ENCODE results near the gene UFSP1. TPM values are rescaled to one million over a fixed set of nuclear protein-coding genes. Genes with fewer than 3 reads are reported as not detected.

UFSP1 gene
- total RNA-seq, 2 experiments from 2014 or later: 1.5 to 2.0 TPM

DNA sequence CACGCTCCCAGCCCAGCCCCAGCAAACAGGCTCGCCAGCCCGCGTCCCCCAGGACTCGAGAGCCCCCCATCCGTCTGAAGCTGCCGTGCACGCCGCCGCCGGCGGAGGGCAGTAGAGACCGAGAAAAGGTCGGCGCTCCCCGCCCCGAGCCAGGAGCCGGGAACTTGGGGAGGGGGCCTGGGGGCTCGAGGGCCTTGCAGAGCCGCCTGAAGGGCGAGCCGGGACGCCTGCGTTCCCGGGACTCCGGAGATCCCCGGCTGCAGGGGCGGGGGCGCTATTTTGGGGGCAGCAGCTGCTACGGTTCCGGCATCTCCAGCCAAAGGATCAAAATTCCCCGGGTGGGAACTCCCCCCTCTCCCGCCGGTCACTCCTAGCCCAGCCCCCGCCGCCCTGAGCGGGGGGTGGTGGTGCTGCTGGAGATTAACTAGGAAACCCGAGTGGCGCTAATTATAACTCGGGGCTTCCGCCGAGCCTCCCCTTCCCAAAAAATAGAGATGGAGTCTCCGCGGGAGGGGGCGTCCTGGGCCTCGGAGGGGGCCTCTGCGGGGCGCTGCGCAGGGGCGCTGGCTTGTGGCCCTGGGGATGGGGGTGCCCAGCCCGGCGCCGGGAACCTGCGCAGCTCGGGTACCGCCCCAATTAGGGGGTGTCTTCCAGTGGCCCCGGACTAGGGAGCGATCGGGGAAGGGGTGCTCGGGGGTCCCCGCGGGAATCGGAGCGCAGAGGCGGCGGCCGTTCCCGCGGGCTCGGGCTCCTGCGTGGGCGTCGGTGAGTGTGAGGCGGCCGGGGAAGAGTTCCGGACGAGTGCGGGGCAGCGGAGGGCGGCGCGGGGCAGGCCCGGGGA lies 5.6 kb upstream of the UFSP1 start:
- intact Hi-C loops (cut with micrococcal nuclease): loop anchor here (2.0 to 5.0 kb wide), 3 partner anchors 72 to 182 kb away; partner anchors contain the start of gene MUC12
- Mint-ChIP-seq H3K4me1 (ENCODE audit: low read depth) (peaks cover 17% of the 10 kb centered on the region), H3K4me3 (no peak overlapping the region), H3K36me3 (no peaks in the 10 kb centered on the region), H3K27me3 (peaks cover 40% of the 10 kb centered on the region), H3K9me3 (no peaks in the 10 kb centered on the region), H3K27ac (no peak overlapping the region)
- ChIA-PET CTCF (interaction anchor here (0.6 to 3.1 kb wide), 19 partner anchors 8 to 388 kb away, joined by 3 to 17 read pairs (median 4); partner anchors contain the start of genes SRRT and TRIM56), POLR2A (interaction anchor here (1.4 kb wide), 1 partner anchor 20 kb away, joined by 4 read pairs; the partner anchor contains the start of gene SRRT)
- peak; percentile 60 for DNase-seq

DNA sequence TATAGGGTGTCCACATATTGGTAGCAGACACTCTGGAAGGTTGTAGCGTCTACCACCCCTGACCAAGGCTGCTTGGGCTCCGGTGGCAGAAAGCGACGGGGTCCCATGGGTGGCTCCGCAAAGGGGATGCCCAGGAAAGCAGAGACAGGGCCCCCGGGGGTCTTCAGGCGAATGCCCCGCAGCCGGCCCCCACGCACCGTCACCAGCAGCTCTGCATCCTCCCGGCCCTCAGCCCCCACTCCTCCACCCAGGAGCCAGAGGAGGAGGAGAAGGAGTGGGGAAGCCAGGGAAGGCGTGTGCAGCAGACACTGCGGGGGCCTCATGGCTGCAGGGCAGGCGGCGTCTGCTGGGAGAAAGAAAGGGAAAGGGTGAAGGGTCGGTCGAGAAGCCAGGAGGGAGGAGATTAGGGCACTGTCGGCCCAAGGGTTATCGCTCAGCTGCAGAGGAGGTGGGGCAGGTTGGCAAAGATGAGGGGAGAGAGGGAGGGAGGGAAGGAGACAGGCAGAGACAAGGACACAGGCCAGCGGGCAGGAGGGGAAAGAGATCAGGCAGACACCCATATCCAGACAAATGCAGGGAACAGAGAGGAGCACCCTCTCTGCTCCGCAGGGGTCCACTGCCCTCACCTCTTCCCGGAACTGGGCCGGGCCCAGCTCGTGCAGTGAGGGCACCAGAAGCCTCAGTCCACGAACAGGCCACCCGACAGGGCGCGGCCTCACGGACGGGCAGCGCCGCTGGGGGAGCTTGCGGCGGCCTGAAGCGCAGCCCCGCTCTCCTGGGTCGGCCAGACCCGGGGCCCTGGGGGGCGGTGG lies 4.6 kb upstream of the UFSP1 start:
- H3K9me3 Mint-ChIP-seq: no peaks in the 10 kb centered on the region
- CTCF ChIA-PET: interaction anchor here (0.9 to 3.1 kb wide), 15 partner anchors 17 to 389 kb away, joined by 3 to 17 read pairs (median 6); partner anchors contain the start of genes SRRT and TRIM56
- peaks cover 37% of the 10 kb centered on the region for H3K27me3 Mint-ChIP-seq
- DNase-seq: no peak
- intact Hi-C loops (cut with micrococcal nuclease): loop anchor here (2.0 kb wide), 1 partner anchor 165 kb away; no protein-coding TSS in a partner anchor
- no peak overlapping the region for H3K4me3 Mint-ChIP-seq
- peaks cover 18% of the 10 kb centered on the region for H3K4me1 Mint-ChIP-seq (ENCODE audit: low read depth)
- H3K27ac Mint-ChIP-seq: no peak overlapping the region
- H3K36me3 Mint-ChIP-seq: no peaks in the 10 kb centered on the region
- POLR2A ChIA-PET: interaction anchor here (1.4 kb wide), 1 partner anchor 19 kb away, joined by 4 read pairs; the partner anchor contains the start of gene SRRT

DNA sequence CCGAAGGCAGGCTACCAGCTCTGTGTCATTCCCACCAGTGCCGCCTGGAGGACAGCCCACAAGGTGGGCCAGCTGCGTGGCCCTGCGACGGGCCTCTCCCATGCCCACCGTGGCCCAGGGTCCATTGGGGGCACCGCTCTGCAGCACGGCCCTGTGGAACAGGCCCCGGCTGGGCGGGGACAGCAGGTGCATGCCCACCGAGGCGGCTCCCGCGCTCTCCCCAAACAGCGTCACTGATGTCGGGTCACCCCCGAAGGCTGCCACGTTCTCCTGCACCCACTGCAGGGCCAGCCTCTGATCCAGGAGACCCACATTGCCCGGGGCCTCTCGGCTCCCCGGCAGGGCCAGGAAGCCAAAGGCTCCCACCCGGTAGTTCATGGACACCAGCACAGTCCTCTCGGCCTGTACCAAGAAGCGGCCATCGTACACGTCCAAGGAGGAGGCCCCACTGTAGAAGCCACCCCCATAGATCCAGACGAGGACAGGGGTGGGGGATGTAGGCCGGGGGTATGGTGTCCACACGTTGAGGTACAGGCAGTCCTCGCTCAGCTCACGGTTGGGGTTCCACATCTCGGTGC lies 3.9 kb upstream of the UFSP1 start:
- H3K27ac Mint-ChIP-seq: no peak overlapping the region

DNA sequence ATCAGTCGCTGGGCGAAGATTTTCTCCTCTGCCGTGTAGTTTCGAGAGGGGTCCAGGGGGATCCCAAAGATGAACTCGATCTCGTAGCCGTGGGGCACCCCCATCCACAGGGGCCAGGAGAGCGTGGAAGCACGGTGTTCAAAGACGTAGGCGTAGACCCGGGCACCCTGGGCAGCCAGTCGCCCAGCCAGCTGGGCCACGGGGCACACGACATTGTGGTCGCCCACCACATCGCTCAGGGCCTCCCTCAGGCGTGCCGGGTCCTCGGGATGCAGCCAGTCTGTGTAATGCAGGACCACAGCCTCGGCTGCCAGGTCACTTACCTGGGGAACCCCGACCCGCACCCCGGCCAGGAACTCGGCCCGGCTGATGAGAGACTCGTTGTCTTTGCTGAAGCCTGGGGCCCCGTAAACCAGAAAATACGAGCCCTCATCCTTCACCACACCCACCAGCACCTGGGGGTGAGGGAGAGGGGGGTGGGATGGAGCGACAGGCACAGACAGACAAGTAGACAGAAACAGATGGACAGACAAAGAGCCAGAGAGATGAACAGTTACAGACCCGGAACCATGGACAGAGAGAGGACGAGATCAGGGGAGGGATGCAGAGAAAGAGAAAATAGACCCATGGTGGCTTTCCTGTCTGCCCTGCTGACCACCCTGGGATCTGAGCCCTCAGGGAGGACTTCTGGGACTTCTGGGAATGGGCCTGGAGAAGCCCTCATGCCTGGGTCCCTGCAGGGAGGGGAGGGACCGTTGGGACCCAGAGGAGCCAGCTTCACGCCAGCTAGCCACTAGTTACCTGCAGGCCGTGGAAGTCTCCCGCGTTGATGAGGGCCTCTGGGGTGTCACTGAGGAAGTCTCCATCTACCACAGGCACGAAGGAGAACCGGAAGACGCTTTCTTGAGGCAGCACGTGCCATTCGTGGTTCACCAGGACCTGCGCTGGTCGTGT lies 3.1 kb upstream of the UFSP1 start:
- intact Hi-C loops (cut with micrococcal nuclease): no loop called here
- DNase-seq: no peak
- Mint-ChIP-seq H3K4me1 (ENCODE audit: low read depth) (peaks cover 29% of the 10 kb centered on the region), H3K4me3 (no peak overlapping the region), H3K27me3 (peaks cover 31% of the 10 kb centered on the region), H3K9me3 (no peaks in the 10 kb centered on the region), H3K27ac (no peak overlapping the region), H3K36me3 (peaks cover 11% of the 10 kb centered on the region)
- CTCF ChIA-PET: interaction anchor here (1.0 to 3.1 kb wide), 2 partner anchors 167 to 185 kb away, joined by 5 to 13 read pairs; no protein-coding TSS in a partner anchor
- POLR2A ChIA-PET: no interaction called here

More for the DNA sequence above, 3.9 kb upstream of the UFSP1 start:
- DNase-seq: no peak
- H3K27me3 Mint-ChIP-seq: peaks cover 37% of the 10 kb centered on the region
- no peaks in the 10 kb centered on the region for H3K9me3 Mint-ChIP-seq
- no peak overlapping the region for H3K4me3 Mint-ChIP-seq
- CTCF ChIA-PET: interaction anchor here (1.0 to 3.1 kb wide), 4 partner anchors 34 to 184 kb away, joined by 3 to 17 read pairs (median 9); no protein-coding TSS in a partner anchor
- intact Hi-C loops (cut with micrococcal nuclease): no loop called here
- H3K4me1 Mint-ChIP-seq (ENCODE audit: low read depth): peaks cover 21% of the 10 kb centered on the region
- H3K36me3 Mint-ChIP-seq: peaks cover 4% of the 10 kb centered on the region
- POLR2A ChIA-PET: no interaction called here

DNA sequence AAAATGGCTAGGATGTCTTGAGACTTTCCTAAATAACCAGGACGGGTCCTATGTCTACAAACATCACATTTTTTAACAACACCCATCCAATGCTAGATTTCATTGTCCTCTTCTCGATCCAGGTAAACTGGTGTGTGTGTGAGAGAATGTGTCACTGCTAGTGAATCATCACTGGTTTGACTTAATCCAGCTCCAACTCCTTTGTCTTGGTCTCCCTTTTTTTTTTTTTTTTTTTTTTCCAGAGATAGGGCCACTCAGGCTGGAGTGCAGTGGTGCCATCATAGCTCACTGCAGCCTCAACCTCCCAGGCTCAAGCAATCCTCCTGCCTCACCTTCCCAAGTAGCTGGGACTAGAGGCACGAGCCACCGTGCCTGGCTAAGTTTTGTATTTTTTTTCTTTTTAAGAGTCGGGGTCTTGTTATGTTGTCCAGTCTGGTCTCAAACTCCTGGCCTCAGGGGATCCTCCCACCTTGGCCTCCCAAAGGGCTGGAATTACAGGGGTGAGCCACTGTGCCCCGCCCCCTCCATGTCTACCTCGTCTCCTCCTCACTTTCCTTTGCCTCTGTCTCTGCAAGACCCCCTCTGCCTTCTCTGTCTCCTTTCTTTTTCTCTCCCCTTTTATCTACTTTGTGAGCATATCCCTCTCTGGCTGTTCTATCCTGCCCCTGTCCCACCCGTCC lies 2.2 kb upstream of the UFSP1 start:
- DNase-seq: no peak
- Mint-ChIP-seq H3K9me3 (no peaks in the 10 kb centered on the region), H3K27me3 (peaks cover 27% of the 10 kb centered on the region), H3K36me3 (peaks cover 20% of the 10 kb centered on the region), H3K4me1 (ENCODE audit: low read depth) (peaks cover 38% of the 10 kb centered on the region), H3K27ac (no peak overlapping the region), H3K4me3 (peak overlapping the region; percentile 57)
- intact Hi-C loops (cut with micrococcal nuclease): no loop called here
- POLR2A ChIA-PET: no interaction called here
- CTCF ChIA-PET: interaction anchor here (0.7 to 2.7 kb wide), 2 partner anchors 18 to 167 kb away, joined by 3 to 16 read pairs; no protein-coding TSS in a partner anchor

DNA sequence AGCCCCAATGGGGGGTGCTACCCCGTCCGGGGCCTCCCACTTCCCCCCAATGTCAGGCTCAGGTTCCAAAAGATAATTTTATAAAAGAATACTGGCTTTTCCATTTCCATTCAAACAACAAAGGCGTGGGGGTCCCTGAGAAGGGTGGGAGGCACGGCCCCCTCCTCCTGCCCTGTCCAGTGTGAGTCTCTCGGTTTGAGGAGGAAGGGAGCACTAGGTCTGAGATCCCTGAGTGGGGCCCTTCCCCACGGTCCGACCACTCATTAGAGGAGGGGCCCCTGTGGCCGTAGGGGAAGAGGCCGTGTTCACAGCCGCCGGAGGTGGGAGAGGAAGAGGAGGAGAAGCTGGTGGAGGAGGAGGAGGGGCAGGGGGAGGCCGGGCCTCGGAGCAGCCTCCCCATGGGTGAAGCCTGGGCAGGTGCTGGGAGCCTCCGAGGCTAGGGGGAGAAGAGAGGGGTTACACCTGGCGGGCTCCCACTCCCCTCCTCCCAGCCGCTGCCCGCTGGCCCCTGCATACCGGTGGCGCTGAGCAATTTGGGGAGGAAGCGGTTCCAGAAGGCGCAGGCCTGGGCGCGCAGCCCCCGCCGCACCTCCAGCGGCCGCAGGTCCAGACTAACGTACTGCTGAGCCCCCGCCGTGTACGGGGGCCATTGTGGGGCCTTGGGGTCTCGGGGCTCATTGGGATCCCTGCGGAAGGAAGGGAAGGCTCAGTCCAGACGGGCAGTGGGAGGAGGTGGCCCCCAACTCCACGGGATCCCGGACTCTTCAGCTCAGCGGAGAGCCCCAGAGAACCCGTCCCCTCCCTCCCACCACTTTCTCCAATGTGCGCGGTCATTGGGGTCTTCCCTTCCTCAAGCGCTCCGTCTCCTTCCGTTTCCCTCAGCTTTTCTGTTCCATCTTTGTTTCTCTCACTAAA lies 1.4 kb upstream of the UFSP1 start:
- Mint-ChIP-seq H3K4me1 (ENCODE audit: low read depth) (peaks cover 39% of the 10 kb centered on the region), H3K27me3 (peaks cover 21% of the 10 kb centered on the region), H3K4me3 (peak overlapping the region; percentile 79), H3K36me3 (peaks cover 27% of the 10 kb centered on the region), H3K27ac (no peak overlapping the region), H3K9me3 (no peaks in the 10 kb centered on the region)
- CTCF ChIA-PET: interaction anchor here (0.7 to 3.1 kb wide), 7 partner anchors 7 to 253 kb away, joined by 3 to 19 read pairs (median 7); partner anchors contain the start of genes SLC12A9 and TRIM56
- no peak for DNase-seq
- intact Hi-C loops (cut with micrococcal nuclease): no loop called here
- POLR2A ChIA-PET: interaction anchor here (0.6 to 6.2 kb wide), 2 partner anchors 15 to 59 kb away, joined by 3 to 107 read pairs; partner anchors contain the start of gene SRRT

DNA sequence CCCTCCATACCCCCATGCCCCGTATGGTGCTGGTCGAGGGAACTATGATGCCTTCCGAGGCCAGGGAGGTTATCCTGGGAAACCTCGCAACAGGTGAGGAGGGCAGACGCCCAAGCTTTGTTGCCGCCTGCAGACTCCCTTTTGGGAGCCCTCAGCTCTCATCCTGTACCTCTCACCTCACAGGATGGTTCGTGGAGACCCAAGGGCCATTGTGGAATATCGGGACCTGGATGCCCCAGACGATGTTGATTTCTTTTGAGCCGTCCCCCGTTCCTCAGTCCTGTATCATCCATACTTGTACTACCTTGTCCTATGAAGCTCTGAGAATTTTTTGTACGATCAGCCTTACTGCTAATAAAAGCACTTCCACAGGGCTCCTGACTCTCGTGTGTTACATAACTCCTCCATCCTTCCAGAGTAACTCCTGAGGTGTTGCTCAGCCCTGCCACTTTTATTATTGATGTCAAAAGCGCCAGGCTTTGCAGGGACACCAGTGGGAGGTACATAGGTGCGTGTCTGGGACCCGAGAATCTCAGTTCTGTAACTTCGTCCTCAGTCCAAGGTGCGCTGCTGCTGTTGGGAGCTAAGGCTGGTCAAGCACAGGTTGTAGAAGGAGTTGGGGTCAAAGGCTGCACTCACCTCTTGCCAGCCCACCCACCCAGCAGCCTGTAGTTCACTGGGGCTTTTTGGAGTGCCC lies 1.1 kb downstream of the UFSP1 start:
- Mint-ChIP-seq H3K4me3 (peak overlapping the region; percentile 79), H3K4me1 (ENCODE audit: low read depth) (peaks cover 53% of the 10 kb centered on the region), H3K27me3 (peaks cover 18% of the 10 kb centered on the region), H3K9me3 (no peaks in the 10 kb centered on the region), H3K36me3 (peaks cover 46% of the 10 kb centered on the region), H3K27ac (peak overlapping the region; percentile 84)
- ChIA-PET CTCF (interaction anchor here (0.8 to 3.1 kb wide), 8 partner anchors 11 to 356 kb away, joined by 3 to 19 read pairs (median 4); partner anchors contain the start of genes POP7, SLC12A9, SRRT and TRIM56), POLR2A (interaction anchor here (1.4 to 6.2 kb wide), 2 partner anchors 13 to 329 kb away, joined by 3 to 107 read pairs; partner anchors contain the start of genes PLOD3 and SRRT)
- intact Hi-C loops (cut with micrococcal nuclease): loop anchor here (5.0 kb wide), 1 partner anchor 284 kb away; no protein-coding TSS in a partner anchor
- DNase-seq: no peak

DNA sequence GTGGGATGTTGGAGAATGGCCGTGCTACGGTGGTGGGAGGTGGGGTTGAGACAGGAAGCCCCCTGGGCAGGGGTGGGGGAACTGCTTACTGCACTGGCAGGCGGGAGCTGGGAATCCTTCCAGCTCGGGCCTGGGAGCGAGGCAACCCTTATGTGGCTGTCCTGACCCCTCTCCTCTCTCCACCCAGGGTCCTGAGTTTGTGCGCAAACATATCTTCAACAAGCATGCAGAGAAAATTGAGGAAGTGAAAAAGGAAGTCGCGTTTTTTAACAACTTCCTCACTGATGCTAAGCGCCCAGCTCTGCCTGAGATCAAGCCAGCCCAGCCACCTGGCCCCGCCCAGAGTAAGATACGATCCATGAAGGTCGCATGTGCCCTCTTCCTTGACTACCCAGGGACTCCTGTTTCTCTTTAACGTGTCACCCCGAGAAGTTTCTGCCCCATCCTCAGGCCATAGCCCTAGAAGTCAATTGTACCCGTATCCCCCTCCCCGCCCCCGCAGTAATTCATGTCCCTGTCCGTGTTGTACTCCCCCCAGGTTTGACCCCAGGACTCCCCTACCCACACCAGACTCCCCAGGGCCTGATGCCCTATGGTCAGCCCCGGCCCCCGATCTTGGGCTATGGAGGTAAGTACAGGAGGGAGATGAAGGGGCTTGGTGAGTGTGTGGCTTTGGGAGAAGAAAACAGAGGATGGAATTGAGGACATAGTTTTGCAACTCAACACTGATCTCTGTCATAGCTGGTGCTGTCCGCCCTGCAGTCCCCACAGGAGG lies 1.8 kb downstream of the UFSP1 start:
- Mint-ChIP-seq H3K4me3 (peak overlapping the region; percentile 79), H3K4me1 (ENCODE audit: low read depth) (peaks cover 57% of the 10 kb centered on the region), H3K9me3 (no peaks in the 10 kb centered on the region), H3K27ac (peak overlapping the region; percentile 84), H3K27me3 (peaks cover 14% of the 10 kb centered on the region), H3K36me3 (peaks cover 51% of the 10 kb centered on the region)
- ChIA-PET CTCF (interaction anchor here (0.8 to 3.1 kb wide), 11 partner anchors 8 to 356 kb away, joined by 3 to 19 read pairs (median 4); partner anchors contain the start of genes ACHE, POP7, SLC12A9 and SRRT), POLR2A (interaction anchor here (0.9 to 6.2 kb wide), 3 partner anchors 12 to 36 kb away, joined by 3 to 107 read pairs (median 4); partner anchors contain the start of genes SLC12A9 and SRRT)
- intact Hi-C loops (cut with micrococcal nuclease): loop anchor here (5.0 kb wide), 1 partner anchor 285 kb away; no protein-coding TSS in a partner anchor
- DNase-seq: peak; percentile 73

Measured in activated CD4-positive, alpha-beta memory T cell treated with anti-CD3 and anti-CD28 coated beads for 36 hours (primary cell).